ENCODE measurements around the gene ZNF268.

Gene ZNF268

DNA sequence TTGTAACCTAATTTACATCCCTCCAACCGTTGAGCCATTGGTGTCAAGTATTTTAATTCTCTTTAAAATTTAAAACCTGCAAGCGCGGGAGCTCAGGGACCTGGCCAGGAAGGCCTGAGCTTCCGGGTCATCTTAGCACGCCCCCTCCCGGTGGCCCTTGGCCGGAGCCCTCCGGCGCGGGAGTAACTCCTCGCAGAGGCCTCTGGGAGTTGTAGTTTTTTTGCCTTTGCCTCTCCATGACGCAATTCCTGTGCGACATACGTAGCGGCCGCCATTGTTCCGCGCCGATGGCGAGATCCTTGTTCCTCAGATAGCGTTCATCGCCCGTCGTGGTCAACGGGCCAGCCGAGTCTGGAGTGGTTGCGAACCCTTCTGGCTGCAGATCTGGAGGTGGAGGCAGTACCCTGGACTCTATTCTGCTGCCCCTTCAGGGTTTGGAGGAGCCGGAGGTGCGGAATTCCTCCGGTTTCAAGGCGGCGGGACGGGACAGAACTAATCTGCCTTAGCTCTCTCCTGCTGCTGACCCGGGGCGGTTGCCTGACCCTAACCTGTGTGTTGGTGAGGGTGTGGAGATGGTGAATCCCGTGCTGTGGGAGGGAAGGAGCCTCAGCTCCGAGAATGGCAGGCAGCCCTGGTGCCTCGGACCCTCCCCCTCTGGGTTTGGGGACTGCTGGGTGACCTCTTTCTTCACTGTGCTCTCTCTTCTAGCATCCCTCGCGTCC lies at the start of gene ZNF268:
Gene ZNF268 (plus strand): TSS at position 258 of the 722 bp plus-strand sequence. CDS start 503 bp downstream, outside the sequence.
- peak; percentile 76 for DNase-seq (ENCODE audit: low read depth)

DNA sequence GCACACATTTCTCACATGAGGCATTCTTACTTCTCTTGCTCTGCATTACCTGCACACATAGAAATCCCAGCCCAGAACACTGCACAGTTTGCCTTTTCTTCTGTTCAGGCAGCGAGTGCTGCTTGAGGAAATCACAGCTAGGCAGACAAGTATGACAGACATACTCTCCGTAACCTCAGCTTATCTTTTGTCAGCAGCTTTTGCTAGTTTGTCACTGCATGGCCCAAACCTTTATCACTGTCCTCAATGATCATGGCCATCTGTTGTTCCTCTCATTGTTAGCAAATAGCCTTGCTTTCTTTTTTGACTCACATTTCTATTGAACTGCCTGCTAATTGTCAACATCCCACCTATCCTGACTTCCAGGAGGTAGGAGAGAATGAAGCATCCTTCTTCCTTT lies 45.5 kb upstream of the ZNF268 start:
- no peak for DNase-seq (ENCODE audit: low read depth)

DNA sequence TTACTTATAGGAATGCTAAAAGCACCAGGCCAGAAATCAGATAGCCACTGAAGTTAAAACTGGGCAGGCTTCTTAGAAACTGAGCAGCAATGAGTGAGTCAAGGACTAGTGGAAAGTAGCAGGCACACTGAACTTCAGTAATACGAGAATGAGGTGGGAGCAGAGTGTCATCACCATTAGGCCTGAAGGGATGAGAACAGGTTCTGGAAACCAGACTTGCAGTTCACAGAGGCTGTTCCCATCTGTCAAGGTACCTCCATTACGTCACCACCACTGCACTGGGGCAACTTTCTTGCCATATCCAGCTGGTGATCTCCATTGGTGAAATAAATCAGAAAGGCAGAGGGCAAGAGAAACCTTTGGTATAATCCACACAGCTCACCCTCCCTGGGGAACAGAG lies 35.3 kb upstream of the ZNF268 start:
- DNase-seq (ENCODE audit: low read depth), result no peak

DNA sequence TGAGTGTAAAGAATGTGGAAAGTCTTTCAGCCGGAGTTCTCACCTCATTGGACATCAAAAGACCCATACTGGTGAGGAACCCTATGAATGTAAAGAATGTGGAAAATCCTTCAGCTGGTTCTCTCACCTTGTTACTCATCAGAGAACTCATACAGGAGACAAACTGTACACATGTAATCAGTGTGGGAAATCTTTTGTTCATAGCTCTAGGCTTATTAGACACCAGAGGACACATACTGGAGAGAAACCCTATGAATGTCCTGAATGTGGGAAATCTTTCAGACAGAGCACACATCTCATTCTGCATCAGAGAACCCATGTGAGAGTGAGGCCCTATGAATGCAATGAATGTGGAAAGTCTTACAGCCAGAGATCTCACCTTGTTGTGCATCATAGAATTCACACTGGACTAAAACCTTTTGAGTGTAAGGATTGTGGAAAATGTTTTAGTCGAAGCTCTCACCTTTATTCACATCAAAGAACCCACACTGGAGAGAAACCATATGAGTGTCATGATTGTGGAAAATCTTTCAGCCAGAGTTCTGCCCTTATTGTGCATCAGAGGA lies 25.1 kb upstream of the ZNF268 start:
- DNase-seq (ENCODE audit: low read depth), result no peak

DNA sequence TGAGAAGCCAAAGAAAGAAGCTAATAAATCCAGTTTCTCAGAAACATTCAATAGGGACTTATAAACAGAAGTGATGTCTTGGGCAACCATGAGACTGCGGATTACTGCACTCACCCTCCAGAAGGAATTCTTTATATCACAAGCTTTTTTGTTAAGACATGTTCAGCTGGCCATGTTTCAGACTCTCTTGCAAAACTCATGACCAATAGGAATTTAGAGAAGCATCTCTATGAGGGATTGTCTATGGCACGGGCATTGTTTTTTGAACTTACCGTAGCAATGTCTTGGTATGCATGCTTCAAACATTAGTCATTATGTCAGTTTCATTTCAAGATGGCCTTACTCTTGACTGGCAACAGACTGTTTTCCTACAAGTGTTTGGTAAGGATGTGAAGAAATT lies 15.5 kb upstream of the ZNF268 start:
- no peak for DNase-seq (ENCODE audit: low read depth)

DNA sequence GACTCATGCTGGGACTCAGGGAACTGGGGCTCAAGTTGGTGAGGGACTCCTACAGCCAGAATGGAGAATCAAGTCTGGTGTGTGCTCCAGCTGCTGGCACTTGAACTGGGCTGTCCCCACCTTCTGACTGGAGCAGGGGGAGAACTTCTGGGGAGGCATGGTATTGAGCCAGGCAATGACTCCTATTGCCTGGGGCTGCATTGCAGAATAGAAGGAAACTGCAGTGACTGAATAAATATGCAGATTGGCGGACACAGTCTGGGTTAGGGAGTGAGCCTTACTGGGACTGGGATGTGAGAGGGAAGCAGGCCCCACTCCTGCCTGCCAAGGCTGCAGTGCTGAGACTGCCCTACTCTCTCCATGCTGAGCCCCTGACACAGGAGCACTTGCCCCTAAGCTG lies 8.8 kb upstream of the ZNF268 start:
- DNase-seq (ENCODE audit: low read depth), result no peak

DNA sequence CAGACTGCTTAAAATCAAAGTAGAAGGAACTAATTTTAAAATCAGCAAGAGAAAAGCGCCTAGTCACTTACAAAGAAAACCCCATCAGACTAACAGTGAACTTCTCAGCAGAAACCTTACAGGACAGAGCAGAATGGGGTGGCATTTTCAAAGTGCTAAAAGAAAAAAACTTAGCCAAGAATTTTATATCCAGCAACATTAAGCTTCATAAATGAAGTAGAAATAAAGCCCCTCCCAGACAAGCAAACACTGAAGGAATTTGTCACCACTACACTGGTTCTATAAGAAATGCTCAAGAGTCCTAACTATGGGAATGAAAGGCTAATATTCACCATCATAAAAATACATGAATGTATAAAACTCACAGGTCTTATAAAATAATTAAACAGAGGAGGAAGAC lies 6.4 kb upstream of the ZNF268 start:
- no peak for DNase-seq (ENCODE audit: low read depth)

DNA sequence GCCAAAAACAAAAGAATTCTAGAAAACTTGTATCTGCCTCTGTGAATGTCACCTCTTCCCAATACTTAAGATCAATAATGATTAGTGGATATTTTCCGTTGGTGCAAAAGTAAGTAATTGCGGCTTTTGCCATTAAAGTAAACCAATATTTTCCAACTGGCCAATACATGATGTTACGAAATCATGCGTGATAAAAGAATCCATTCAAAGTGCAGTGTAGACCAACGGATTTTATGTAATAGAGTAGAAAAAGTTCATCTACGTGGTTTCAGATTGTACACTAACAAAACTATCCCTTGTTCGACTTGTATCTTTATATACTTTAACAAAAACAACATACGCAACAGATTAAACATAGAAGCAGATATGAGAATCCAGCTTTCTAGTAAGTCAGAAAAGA lies 626 bp upstream of the ZNF268 start:
- DNase-seq (ENCODE audit: low read depth), result no peak

DNA sequence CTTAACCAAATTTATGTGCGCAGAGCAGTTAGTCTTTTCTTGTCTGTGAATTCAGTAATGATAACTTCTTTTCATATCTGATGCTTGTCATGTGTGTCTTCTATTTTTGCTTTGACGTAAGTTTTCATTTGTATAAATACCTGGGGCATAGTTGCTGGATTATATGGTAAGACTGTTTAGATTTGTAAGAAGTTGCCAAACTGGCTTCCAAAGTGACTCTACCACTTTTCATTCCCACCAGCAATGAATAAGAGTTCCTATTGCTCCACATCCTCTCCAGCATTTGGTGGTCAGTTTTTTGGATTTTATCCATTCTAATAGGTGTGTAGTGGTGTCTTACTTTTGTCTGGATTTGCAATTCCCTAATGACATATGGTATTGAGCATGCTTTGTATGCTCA lies 8.9 kb downstream of the ZNF268 start:
- no peak for DNase-seq (ENCODE audit: low read depth)

DNA sequence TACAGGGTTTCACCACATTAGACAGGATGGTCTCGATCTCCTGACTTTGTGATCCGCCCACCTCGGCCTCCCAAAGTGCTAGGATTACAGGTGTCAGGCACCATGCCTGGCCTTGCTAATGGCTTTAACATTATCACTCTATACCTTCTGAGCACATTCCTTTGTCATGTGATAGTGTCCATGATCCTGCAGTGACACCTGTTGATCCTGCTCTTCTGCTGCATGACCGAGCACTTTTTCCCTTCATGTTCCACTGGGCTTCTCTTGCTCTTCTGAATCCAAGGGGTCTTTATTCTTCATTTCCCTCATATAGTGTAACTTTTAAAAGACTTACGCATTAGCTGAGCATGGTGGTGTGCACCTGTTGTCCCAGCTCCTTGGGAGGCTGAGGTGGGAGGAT lies 11.6 kb downstream of the ZNF268 start:
- DNase-seq (ENCODE audit: low read depth), result no peak

DNA sequence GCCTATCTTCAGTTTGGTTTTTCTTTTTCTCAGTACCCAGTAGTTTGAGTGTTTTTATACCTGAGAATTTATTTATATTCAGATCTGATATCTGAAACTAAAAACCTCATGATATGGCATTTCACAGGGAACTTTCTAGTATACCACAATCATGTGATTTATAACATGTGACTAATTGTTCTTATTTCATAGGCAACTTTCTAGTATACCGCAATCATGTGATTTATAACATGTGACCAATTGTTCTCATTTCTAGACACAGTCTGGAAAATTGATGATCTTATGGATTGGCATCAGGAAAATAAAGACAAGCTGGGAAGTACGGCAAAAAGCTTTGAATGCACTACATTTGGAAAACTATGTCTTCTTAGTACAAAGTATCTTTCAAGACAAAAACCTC lies 20.6 kb downstream of the ZNF268 start:
- DNase-seq (ENCODE audit: low read depth), result no peak

DNA sequence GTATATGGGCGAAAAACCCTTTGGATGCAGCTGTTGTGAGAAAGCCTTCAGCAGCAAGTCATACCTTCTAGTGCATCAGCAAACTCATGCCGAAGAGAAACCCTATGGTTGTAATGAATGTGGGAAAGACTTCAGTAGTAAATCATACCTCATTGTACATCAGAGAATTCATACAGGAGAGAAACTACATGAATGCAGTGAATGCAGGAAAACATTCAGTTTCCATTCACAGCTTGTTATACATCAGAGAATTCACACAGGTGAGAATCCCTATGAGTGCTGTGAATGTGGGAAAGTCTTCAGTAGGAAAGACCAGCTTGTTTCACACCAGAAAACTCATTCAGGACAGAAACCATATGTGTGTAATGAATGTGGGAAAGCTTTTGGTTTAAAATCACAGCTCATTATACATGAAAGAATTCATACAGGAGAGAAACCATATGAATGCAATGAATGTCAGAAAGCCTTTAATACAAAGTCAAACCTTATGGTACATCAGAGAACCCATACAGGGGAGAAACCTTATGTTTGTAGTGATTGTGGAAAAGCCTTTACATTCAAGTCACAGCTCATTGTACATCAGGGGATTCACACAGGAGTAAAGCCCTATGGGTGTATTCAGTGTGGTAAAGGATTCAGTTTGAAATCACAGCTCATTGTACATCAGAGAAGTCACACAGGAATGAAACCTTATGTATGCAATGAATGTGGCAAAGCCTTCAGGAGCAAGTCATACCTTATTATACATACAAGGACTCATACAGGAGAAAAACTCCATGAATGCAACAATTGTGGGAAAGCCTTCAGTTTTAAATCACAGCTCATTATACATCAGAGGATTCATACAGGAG lies 21.4 kb downstream of the ZNF268 start:
- DNase-seq (ENCODE audit: low read depth), result no peak

DNA sequence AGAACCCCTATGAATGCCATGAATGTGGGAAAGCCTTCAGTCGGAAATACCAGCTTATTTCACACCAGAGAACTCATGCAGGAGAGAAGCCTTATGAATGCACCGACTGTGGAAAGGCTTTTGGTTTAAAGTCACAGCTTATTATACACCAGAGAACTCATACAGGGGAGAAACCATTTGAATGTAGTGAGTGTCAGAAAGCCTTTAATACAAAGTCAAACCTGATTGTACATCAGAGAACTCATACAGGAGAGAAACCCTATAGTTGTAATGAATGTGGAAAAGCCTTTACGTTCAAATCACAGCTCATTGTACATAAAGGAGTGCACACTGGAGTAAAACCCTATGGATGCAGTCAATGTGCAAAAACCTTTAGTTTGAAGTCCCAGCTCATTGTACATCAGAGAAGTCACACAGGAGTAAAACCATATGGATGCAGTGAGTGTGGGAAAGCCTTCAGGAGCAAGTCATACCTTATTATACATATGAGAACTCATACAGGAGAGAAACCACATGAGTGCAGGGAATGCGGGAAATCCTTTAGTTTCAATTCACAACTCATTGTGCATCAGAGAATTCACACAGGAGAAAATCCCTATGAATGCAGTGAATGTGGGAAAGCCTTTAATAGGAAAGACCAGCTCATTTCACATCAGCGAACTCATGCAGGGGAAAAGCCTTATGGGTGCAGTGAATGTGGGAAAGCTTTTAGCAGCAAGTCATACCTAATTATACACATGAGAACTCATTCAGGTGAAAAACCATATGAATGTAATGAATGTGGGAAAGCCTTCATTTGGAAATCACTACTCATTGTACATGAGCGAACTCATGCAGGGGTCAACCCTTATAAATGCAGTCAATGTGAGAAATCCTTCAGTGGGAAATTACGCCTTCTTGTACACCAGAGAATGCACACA lies 22.3 kb downstream of the ZNF268 start:
- no peak for DNase-seq (ENCODE audit: low read depth)

DNA sequence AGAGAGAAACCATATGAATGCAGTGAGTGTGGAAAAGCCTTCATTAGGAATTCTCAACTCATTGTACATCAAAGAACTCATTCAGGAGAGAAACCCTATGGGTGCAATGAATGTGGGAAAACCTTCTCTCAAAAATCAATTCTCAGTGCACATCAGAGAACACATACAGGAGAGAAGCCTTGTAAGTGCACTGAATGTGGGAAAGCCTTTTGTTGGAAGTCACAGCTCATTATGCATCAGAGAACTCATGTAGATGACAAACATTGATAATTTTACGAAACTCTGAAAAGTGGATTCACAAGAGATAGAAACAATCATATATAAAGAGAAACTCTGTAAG lies 22.9 kb downstream of the ZNF268 start:
- no peak for DNase-seq (ENCODE audit: low read depth)

DNA sequence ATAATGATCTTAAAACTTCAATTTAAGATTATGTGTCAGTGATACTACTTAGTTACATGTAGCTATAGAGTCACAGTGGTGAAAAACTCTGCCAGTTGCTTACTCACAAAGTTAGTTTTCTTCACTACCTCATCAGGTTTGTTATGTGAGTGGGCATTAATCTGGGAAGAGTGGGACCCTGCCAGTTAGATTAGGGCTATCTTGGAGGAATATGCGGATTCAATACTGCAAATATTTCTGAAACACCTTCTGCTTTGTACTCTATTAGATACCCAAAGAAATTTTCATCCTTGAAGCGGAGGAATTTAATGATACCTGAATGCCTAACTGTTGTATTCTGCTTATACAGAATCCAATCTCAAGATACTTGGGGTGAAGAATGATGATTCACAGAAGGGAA lies 25.1 kb downstream of the ZNF268 start:
- DNase-seq (ENCODE audit: low read depth), result no peak

DNA sequence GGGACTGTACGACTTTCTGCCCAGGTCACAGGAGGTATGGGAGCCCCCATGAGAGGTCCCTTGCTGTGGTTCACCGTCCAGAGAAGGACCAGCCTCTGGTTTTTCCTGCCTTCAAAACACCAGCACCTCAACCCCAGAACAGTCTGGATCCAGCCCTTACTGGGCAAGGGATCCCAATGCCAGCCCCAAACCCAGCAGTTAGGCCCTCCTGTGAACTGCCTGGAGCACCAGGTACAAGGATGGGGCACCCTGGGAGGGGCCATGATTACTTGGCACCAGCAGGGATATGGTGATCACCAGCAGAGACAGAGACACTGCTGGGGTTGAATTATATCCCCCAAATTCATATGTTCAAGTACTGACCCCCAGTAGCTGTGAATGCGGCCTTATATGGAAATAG lies 34.4 kb downstream of the ZNF268 start:
- no peak for DNase-seq (ENCODE audit: low read depth)

DNA sequence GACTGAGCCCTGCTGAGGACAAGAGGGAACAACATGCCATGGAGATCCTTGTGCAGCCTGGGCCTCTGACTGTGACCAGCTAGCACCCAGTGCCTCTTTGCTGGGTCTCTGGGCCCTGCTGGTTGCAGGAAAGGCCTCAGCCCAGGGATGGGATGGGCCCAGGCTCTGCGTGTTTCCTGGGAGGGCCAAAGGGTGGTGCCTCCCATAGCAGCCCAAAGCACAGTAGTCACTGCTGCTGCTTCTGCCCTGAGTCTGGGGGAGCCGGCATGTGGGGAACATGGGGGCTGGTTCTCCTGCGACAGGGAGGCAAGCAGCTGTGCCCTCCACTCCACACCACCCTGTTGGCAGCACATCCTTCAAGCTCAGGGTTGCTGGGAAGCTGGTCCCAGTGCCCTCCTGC lies 35.9 kb downstream of the ZNF268 start:
- no peak for DNase-seq (ENCODE audit: low read depth)

DNA sequence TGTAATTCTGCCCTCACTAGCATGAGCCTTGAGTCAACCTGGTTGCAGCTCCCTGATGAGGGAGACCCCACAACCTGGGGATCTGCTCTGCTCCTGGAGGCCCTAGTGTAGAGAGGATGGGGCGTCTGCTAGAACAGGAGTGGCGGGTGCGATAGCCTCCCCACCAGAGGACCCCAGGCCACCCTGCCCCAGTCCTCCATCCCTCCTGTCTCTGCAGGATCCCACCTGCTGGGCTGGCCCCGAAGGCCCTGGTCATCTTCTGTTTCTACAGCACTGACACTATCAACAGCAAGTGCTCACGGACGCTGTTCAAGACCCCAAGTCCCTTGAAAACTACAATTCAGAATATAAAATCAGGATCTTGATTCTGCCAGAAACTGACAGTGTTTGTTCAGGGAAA lies 39.2 kb downstream of the ZNF268 start:
- no peak for DNase-seq (ENCODE audit: low read depth)

DNA sequence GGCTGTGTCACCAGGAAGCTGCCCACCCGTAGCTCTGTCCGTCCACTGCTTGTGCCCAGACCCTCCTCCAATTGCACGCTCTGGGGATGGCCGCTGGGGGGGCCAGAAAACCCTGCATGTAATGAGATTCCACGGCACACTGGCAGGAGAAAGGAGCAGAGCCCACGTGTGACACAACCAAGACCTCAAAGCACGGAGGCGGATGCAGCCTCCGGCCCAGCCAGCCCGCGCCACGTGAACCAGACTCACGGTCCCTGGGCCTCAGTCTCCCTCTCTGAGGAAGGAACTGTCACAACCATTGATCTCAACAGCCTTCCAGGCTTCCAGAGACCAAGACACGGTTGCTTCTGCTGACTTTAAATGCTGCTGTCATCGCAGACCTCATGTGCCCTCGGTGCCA lies 39.9 kb downstream of the ZNF268 start:
- DNase-seq (ENCODE audit: low read depth), result no peak

DNA sequence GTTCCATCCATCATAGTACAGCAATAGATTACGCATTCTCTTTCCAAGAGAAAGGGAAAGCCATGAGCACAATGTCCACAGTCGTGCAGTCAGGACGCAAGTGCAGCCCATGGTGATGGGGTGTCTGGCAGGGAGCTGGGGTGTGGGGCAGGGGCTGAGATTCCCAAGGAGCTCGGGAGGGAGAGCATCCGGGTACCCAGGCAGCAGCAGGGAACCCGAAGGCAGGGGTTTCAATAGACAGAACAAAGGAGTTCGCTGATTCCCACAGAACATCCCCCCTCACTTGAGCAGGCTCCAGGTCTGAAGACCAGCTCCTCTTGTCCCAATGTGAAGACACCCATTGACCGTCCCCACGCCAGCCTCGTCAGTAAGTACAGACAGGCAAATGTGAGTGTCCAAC lies 40.9 kb downstream of the ZNF268 start:
- DNase-seq (ENCODE audit: low read depth), result no peak

DNA sequence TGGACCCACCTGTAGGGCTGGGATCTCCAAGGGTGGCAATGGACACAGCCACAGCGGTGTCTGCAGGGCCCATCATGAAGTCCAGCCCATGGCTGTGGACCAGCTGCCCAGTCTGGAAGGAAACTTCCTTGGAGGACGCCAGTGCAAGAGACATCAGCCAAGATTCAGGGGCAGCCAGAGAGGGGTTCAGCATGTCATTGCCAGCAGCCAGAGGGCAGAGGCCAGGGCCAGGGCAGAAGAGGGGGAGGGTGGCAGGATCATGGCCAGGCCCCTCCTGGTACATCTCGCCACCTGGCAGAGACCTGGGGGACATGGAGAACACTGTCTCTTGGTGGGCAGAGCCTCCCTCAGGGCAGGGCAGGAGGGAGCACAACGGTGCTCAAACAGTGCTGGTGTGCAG lies 44.2 kb downstream of the ZNF268 start:
- no peak for DNase-seq (ENCODE audit: low read depth)

DNA sequence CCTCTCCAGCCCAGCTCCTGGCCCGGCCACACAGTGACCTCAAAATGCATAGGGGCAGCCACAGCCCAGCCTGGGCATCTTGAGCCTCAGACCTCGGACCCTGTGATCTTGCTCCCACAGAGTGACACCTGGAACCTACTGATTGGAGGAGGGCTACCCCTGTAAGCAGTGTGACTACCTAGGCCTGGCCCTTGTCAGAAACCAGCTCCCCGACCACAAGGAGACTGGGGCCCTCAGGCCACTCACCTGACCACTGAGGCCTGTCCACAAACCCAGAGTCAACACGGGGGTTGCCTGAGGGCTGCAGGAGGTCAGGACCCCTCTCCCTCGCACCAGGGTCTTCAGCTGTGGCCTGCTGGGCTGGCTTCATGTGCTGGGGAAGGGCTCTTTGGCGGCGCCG lies 45.4 kb downstream of the ZNF268 start:
- no peak for DNase-seq (ENCODE audit: low read depth)
